ENCODE data around the gene PYCARD.
"Not testable (repeated sequence)": the region's sequence is repeated elsewhere in the genome, so short reads cannot be mapped to it uniquely, and the experiment has no call there.

Gene PYCARD

GRCh38 chr16:31189412-31189778, 13.2 kb downstream of the PYCARD start:
- no peak for DNase-seq

GRCh38 chr16:31188450-31189411, 13.8 kb downstream of the PYCARD start:
- no peak for DNase-seq

GRCh38 chr16:31187808-31188189, 14.8 kb downstream of the PYCARD start:
- DNase-seq, result no peak

DNA sequence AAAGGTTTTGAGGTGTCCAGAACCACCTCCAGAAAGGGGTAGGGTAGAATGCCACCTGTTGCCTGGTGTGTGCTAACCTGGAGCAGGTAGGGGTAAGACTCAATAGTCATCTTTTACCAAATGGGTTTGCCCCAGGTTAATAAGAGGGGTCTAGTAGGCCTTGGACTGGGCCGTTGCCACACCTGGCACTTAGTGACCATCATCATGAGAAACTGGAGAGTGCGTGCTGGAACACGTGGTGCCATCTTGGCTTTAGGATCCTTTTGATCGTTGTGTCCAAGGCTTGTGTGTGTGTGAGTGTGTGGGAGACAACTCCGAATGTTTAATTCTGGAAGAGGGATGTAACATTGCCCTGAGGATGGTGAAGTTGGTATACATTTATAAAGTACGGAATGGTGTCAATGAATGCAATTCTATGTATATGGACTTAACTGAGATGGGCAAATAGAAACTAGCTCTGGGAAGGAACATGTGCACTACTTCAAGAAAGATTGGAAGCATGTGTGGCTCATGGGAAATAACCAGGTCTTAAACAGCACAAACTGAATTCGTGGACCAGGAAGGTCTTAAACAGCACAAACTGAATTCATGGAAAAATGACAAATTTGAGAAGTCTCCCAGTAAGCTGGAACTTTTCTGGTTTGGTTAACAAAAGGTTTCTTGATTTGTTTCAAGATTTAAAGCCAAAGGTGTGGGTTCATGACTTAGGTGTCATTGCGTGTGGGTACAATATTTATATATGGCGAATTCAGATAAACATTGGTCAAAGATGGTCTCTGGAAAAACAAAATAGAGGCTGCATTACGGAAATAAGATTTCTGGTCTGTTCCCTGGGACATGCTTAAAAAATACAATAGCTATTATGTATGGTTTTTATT, 15.4 kb downstream of the PYCARD start:
- DNase-seq, result no peak

DNA sequence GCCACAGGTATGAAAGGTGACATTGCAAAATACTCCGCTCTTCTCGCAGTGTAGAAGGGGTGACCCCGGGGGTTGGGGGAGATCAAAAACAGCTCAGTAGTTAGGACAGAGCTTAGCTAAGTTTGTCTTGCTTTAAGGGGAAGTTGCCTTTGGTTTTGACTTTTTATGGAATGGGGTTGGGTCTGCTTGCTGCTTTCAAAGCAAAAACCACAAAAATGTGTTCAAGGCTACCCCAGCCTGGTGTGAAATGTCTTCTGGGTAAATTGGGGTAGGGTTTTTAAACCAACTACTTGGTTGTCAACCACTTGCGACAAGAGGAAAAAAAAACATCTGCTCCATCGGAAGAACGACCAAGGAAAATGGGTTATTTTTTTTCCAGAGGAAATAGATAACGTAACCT, 16.4 kb downstream of the PYCARD start:
- DNase-seq, result no peak

GRCh38 chr16:31185339-31185738, 17.2 kb downstream of the PYCARD start:
- no peak for DNase-seq

- DNase-seq, result no peak
Measured at GRCh38 chr16:31184888-31185287, 17.7 kb downstream of the PYCARD start.

GRCh38 chr16:31183432-31184428, 18.8 kb downstream of the PYCARD start:
- no peak for DNase-seq

- no peak for DNase-seq
Measured at GRCh38 chr16:31182391-31182790, 20.2 kb downstream of the PYCARD start.

DNA sequence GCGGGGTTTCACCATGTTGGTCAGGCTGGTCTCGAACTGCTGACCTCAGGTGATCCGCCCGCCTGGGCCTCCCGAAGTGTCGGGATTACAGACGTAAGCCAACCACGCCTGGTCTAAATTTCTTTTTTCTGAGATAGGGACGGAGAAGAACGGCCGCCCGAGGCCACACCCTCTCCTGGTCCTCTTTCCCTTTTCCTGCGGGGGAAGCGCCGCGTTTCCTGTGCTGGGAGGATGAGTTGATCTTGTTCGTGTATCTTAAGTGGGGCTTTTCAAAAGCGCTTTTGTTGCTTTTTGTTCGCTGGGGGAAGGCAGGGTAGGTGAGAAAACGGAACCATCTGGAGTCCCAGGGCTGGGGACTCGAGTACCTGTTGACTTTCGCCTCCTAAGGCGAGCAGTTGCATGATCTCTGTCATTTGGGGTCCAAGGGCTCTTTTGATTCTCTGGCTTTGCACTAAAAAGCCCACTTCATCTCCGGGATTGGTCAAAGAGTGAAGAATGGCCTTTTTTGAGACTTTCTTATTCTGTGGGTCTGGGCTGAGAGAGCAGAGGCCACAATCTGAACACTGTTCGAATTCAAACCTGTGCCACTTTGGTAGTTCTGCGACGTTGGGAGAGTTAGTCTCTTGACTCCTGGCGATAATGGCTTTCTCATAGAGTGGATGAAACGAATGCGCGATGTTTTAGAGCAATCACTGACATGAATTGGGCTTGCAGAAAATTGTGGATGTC, 21.3 kb downstream of the PYCARD start:
- no peak for DNase-seq

- DNase-seq, result no peak
Measured at GRCh38 chr16:31179747-31180459, 22.7 kb downstream of the PYCARD start, which contains the start of gene FUS. TSS of gene FUS (plus strand) at chr16:31180139. CDS start at chr16:31180215, 76 bp downstream.

- DNase-seq, result no peak
Measured at GRCh38 chr16:31179219-31179746, 23.3 kb downstream of the PYCARD start.

DNA sequence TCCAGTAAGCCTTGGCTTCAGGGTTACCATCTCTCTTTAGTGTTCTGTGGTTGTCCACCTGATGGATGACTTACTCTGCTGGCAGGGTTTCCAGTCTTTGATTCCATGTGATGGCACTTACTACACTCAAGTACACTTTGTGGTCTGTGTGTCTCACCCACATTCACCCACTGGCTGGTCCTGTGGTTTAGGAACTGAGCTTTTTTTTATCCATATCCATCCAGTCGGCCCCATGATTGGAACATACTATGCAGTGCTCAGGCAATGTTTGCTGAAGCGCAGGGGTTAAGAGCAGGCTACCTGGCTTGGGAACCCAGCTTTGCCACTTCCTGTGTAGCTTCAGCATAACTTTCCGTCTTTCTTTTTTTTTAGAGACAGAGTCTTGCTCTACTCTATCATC, 25.4 kb downstream of the PYCARD start:
- DNase-seq, result peak; percentile 38

GRCh38 chr16:31170048-31170447, 32.5 kb downstream of the PYCARD start:
- DNase-seq, result not testable (repeated sequence)

GRCh38 chr16:31168848-31169247, 33.7 kb downstream of the PYCARD start:
- no peak for DNase-seq

- DNase-seq, result no peak
Measured at GRCh38 chr16:31167315-31167714, 35.2 kb downstream of the PYCARD start.

DNA sequence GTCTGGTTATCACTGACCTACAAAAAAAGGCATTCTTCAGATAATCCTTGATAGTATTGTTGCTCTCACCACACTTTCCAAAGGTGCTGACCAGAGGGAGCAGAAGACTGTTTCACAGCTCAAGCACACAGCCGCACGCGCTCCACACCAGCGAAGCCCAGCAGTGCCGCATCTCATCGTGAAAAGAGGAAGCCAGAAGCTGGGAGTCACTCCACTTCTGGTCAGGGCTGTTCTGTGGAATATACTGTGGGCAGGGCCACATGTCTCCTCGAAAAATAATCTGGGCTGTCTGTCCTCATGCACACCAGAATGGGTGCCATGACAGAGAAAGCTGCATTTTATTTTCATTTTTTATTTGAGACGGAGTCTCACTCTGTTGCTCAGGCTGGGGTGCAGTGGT, 45.4 kb downstream of the PYCARD start:
- no peak for DNase-seq
